AG09309 (cell line): Measurements from ENCODE around the gene TSPAN1.
"Not testable (repeated sequence)": the region's sequence is repeated elsewhere in the genome, so short reads cannot be mapped to it uniquely, and the experiment has no call there.

Experiments used
- DNase-seq: peaks from one replicate; pipeline ENCODE4 v3.0.0-alpha.2; 2010; ENCODE audit warnings: low read depth
- H3K4me3 ChIP-seq: 2 replicates; pipeline ENCODE4 v1.5.1; 2011; ENCODE audit warnings: mild to moderate bottlenecking, low read depth, low read length, moderate library complexity; ENCODE audit not compliant: control insufficient read depth
- TF ChIP-seq, protein P1 (sequence below): IDR thresholded peaks from 2 replicates; pipeline ENCODE4 v1.5.1; 2011; ENCODE audit warnings: mild to moderate bottlenecking, low read depth, low read length, inconsistent platforms; ENCODE audit not compliant: insufficient read depth, control insufficient read depth; ENCODE audit errors: missing control alignments

The TSPAN1 gene

DNA sequence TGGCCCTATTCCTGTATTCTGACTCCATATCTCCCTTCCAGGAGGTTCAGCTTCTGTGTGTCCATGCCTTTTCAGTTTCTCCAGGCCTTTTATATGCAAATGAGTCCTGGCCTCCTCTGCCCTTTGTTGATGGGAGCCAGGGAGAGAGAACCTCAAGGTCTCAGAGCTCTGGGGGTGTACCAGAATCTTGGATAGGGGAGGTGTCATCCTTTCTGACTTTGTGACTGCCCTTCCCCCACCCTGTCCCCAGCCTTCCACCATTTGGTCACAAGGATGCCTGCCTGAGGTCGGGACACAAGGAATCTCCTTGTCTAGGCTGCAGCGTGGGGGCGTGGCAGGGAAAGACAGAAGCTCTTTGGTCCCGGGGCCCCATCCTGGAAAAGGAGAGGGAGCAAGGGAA is 46.9 kb downstream of the TSPAN1 start:
- no peak overlapping the region for H3K4me3 ChIP-seq
- DNase-seq, result no peak
- TF ChIP-seq, protein P1, sequence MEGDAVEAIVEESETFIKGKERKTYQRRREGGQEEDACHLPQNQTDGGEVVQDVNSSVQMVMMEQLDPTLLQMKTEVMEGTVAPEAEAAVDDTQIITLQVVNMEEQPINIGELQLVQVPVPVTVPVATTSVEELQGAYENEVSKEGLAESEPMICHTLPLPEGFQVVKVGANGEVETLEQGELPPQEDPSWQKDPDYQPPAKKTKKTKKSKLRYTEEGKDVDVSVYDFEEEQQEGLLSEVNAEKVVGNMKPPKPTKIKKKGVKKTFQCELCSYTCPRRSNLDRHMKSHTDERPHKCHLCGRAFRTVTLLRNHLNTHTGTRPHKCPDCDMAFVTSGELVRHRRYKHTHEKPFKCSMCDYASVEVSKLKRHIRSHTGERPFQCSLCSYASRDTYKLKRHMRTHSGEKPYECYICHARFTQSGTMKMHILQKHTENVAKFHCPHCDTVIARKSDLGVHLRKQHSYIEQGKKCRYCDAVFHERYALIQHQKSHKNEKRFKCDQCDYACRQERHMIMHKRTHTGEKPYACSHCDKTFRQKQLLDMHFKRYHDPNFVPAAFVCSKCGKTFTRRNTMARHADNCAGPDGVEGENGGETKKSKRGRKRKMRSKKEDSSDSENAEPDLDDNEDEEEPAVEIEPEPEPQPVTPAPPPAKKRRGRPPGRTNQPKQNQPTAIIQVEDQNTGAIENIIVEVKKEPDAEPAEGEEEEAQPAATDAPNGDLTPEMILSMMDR, result no peak

DNA sequence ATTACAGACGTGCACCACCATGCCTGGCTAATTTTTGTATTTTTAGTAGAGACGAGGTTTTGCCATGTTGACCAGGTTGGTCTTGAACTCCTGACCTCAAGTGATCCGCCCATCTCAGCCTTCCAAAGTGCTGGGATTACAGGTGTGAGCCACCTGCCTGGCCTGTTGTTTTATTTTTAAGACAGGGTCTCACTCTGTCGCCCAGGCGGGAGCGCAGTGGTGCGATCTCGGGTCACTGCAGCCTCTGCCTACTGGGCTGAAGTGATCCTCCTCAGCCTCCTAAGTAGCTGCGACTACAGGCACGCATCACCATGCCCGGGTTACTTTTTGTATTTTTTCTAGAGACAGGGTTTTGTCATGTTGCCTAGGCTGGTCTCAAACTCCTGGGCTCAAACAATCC is 48.2 kb downstream of the TSPAN1 start:
- not testable (repeated sequence) for DNase-seq

DNA sequence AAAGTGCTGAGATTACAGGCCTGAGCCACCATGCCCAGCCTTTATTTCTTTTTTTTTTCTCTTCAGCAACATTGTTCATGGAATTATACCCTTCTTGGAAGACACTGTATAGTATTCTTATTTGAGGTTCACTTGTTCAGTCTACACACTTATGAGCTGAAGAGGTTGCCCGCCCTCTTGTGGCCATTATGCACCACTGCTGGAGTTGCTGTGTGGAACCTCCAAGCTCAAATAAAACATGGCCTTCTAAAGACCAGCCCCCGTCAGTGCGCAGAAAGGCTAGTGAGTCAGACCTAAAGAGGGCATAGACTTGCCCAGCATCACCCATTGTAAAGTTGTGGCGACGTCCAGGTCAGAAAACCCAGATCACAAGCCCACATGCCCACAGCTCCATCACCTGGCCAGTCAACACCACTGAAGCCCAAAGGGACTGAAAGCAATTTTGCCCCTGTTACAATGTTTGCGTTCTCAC is 48.6 kb downstream of the TSPAN1 start:
- peak; percentile 75 for DNase-seq
- H3K4me3 ChIP-seq, result no peak overlapping the region
- TF ChIP-seq, protein P1, result peak; percentile 95

More for the DNA sequence above, 48.2 kb downstream of the TSPAN1 start:
- H3K4me3 ChIP-seq, result not testable (repeated sequence)

DNA sequence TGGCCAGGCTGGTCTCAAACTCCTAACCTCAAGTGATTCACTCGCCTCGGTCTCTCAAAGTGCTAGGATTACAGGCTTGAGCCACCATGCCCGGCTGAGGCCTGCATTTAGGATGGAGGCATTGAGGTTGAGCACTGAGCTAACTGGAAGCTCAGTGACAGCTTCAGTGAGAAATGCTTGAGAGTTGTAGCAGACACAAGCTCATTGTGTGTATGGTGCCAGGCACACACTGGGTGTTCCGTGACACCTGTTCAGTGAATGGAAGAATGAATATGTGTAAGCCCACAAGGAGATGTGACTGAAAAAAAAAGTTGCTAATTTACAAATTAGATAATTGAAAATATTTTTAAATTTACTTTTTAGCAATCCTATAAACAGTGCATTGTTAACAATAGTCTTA is 50.1 kb downstream of the TSPAN1 start:
- TF ChIP-seq, protein P1, result no peak
- H3K4me3 ChIP-seq, result no peak overlapping the region
- no peak for DNase-seq

DNA sequence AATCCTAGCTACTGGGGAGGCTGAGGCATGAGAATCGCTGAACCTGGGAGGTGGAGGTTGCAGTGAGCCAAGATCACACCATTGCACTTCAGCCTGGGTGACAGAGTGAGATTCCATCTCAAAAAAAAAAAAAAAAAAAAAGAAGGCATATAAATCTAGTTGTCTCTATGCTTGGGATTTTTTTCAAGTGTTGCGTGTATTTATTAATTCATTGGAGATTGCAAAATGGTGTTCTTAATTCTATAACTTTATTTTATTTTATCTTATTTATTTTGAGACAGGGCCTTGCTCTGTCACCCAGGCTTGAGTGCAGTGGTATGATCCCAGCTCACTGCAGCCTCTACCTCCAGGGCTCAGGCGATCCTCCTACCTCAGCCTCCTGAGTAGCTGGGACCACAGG is 56.3 kb downstream of the TSPAN1 start:
- not testable (repeated sequence) for H3K4me3 ChIP-seq, DNase-seq
